Measurements from ENCODE around the gene SLC38A3.
A peak's percentile ranks its signal among the peaks of the same experiment; 100 is the strongest.

SLC38A3 gene

GRCh38 chr3:50238549-50239026 is 33.5 kb downstream of the SLC38A3 start:
- POLR2A ChIA-PET = no interaction called here
- 12% methylated on average over 5 of the region's 7 CpGs for WGBS (ENCODE audit: insufficient coverage)
- H3K4me1 ChIP-seq (ENCODE audit: control extremely low read depth in 1 of 4, control insufficient read depth in 4 of 4, insufficient read depth in 4 of 4, low read length in 3 of 4) = peaks cover 11 to 84% (median 79%) of the 10 kb centered on the region in 4 experiments

GRCh38 chr3:50239649-50240048 is 34.6 kb downstream of the SLC38A3 start:
- no peaks in the 10 kb centered on the region for H3K9me3 ChIP-seq (ENCODE audit: control extremely low read depth in 1 of 5, control insufficient read depth in 4 of 5, insufficient read depth in 2 of 5, low read depth in 1 of 5, low read length in 4 of 5)
- H3K36me3 ChIP-seq (ENCODE audit: control insufficient read depth in 4 of 4, insufficient read depth in 4 of 4, low read length in 3 of 4) = peaks cover 0 to 45% (median 13%) of the 10 kb centered on the region in 4 experiments
- peaks cover 11 to 91% (median 86%) of the 10 kb centered on the region in 4 experiments for H3K4me1 ChIP-seq (ENCODE audit: control extremely low read depth in 1 of 4, control insufficient read depth in 4 of 4, insufficient read depth in 4 of 4, low read length in 3 of 4)
- peak overlapping the region; percentile 50 to 82 for H3K27ac ChIP-seq (ENCODE audit: insufficient read depth in 1 of 2, low read depth in 1 of 2, low read length in 2 of 2, poor library complexity in 1 of 2, severe bottlenecking in 2 of 2)
- CTCF ChIA-PET = interaction anchor here (0.7 to 72.5 kb wide), 4 partner anchors 8 to 151 kb away, joined by 3 to 1875 read pairs (median 939); partner anchors contain the start of genes GNAI2, LSMEM2, RBM5 and SEMA3B
- no peak for DNase-seq
- WGBS (ENCODE audit: insufficient coverage) = 87% methylated on average over 4 of the region's 4 CpGs
- POLR2A ChIA-PET = no interaction called here
- H3K4me3 ChIP-seq (ENCODE audit: control insufficient read depth in 1 of 7, extremely low read depth in 1 of 7, insufficient read depth in 4 of 7, low read depth in 2 of 7, low read length in 6 of 7) = peak overlapping the region in 2 of 7 experiments; percentile 8 to 81
- no peaks in the 10 kb centered on the region for H3K27me3 ChIP-seq (replicated peaks in 2 of 5; ENCODE audit: control insufficient read depth in 4 of 5, insufficient read depth in 5 of 5, low read length in 4 of 5)

More at GRCh38 chr3:50238549-50239026, 33.5 kb downstream of the SLC38A3 start:
- Histone ChIP-seq H3K4me3 (ENCODE audit: control insufficient read depth in 1 of 7, extremely low read depth in 1 of 7, insufficient read depth in 4 of 7, low read depth in 2 of 7, low read length in 6 of 7) (peak overlapping the region; percentile 81 to 99 (median 97)), H3K36me3 (ENCODE audit: control insufficient read depth in 4 of 4, insufficient read depth in 4 of 4, low read length in 3 of 4) (peaks cover 0 to 38% (median 10%) of the 10 kb centered on the region in 4 experiments), H3K27ac (ENCODE audit: insufficient read depth in 1 of 2, low read depth in 1 of 2, low read length in 2 of 2, poor library complexity in 1 of 2, severe bottlenecking in 2 of 2) (peak overlapping the region; percentile 50 to 93), H3K9me3 (ENCODE audit: control extremely low read depth in 1 of 5, control insufficient read depth in 4 of 5, insufficient read depth in 2 of 5, low read depth in 1 of 5, low read length in 4 of 5) (no peaks in the 10 kb centered on the region), H3K27me3 (replicated peaks in 2 of 5; ENCODE audit: control insufficient read depth in 4 of 5, insufficient read depth in 5 of 5, low read length in 4 of 5) (no peaks in the 10 kb centered on the region)
- DNase-seq = no peak
- CTCF ChIA-PET = interaction anchor here (69.0 to 72.5 kb wide), 2 partner anchors 7 to 11 kb away, joined by 1875 read pairs; partner anchors contain the start of genes GNAI2, LSMEM2, SEMA3B and SLC38A3

- Histone ChIP-seq H3K27me3 (replicated peaks in 2 of 5; ENCODE audit: control insufficient read depth in 4 of 5, insufficient read depth in 5 of 5, low read length in 4 of 5) (no peaks in the 10 kb centered on the region), H3K27ac (ENCODE audit: insufficient read depth in 1 of 2, low read depth in 1 of 2, low read length in 2 of 2, poor library complexity in 1 of 2, severe bottlenecking in 2 of 2) (peak overlapping the region; percentile 58 to 82), H3K4me3 (ENCODE audit: control insufficient read depth in 1 of 7, extremely low read depth in 1 of 7, insufficient read depth in 4 of 7, low read depth in 2 of 7, low read length in 6 of 7) (peak overlapping the region in 3 of 7 experiments; percentile 36 to 67 (median 48)), H3K36me3 (ENCODE audit: control insufficient read depth in 4 of 4, insufficient read depth in 4 of 4, low read length in 3 of 4) (peaks cover 0 to 52% (median 13%) of the 10 kb centered on the region in 4 experiments), H3K4me1 (ENCODE audit: control extremely low read depth in 1 of 4, control insufficient read depth in 4 of 4, insufficient read depth in 4 of 4, low read length in 3 of 4) (peaks cover 9 to 95% (median 91%) of the 10 kb centered on the region in 4 experiments), H3K9me3 (ENCODE audit: control extremely low read depth in 1 of 5, control insufficient read depth in 4 of 5, insufficient read depth in 2 of 5, low read depth in 1 of 5, low read length in 4 of 5) (no peaks in the 10 kb centered on the region)
- no peak for DNase-seq
- ChIA-PET POLR2A (no interaction called here), CTCF (interaction anchor here (0.8 to 72.5 kb wide), 5 partner anchors 8 to 97 kb away, joined by 3 to 1875 read pairs (median 4); partner anchors contain the start of genes GNAI2, LSMEM2, SEMA3B and SLC38A3)
- 89% methylated on average over 1 of the region's 4 CpGs for WGBS (ENCODE audit: insufficient coverage)
Observed at GRCh38 chr3:50241163-50241562, 36.1 kb downstream of the SLC38A3 start.

GRCh38 chr3:50241713-50242380 is 36.8 kb downstream of the SLC38A3 start:
- peaks cover 10 to 96% (median 95%) of the 10 kb centered on the region in 4 experiments for H3K4me1 ChIP-seq (ENCODE audit: control extremely low read depth in 1 of 4, control insufficient read depth in 4 of 4, insufficient read depth in 4 of 4, low read length in 3 of 4)
- no peak for DNase-seq
- no peaks in the 10 kb centered on the region for H3K9me3 ChIP-seq (ENCODE audit: control extremely low read depth in 1 of 5, control insufficient read depth in 4 of 5, insufficient read depth in 2 of 5, low read depth in 1 of 5, low read length in 4 of 5)
- H3K27ac ChIP-seq (ENCODE audit: insufficient read depth in 1 of 2, low read depth in 1 of 2, low read length in 2 of 2, poor library complexity in 1 of 2, severe bottlenecking in 2 of 2) = peak overlapping the region; percentile 58 to 82
- ChIA-PET CTCF (interaction anchor here (0.8 to 72.5 kb wide), 4 partner anchors 8 to 96 kb away, joined by 3 to 1875 read pairs (median 940); partner anchors contain the start of genes GNAI2, LSMEM2, SEMA3B and SLC38A3), POLR2A (interaction anchor here (0.7 kb wide), 1 partner anchor 53 kb away, joined by 3 read pairs; no protein-coding TSS in a partner anchor)
- peak overlapping the region in 5 of 7 experiments; percentile 12 to 67 (median 48) for H3K4me3 ChIP-seq (ENCODE audit: control insufficient read depth in 1 of 7, extremely low read depth in 1 of 7, insufficient read depth in 4 of 7, low read depth in 2 of 7, low read length in 6 of 7)
- 53% methylated on average over 6 of the region's 7 CpGs for WGBS (ENCODE audit: insufficient coverage)
- peaks cover 0 to 57% (median 13%) of the 10 kb centered on the region in 4 experiments for H3K36me3 ChIP-seq (ENCODE audit: control insufficient read depth in 4 of 4, insufficient read depth in 4 of 4, low read length in 3 of 4)
- H3K27me3 ChIP-seq (replicated peaks in 2 of 5; ENCODE audit: control insufficient read depth in 4 of 5, insufficient read depth in 5 of 5, low read length in 4 of 5) = no peaks in the 10 kb centered on the region

GRCh38 chr3:50242381-50242770 is 37.3 kb downstream of the SLC38A3 start:
- peaks cover 16 to 96% (median 96%) of the 10 kb centered on the region in 4 experiments for H3K4me1 ChIP-seq (ENCODE audit: control extremely low read depth in 1 of 4, control insufficient read depth in 4 of 4, insufficient read depth in 4 of 4, low read length in 3 of 4)
- 0% methylated on average over 1 of the region's 3 CpGs for WGBS (ENCODE audit: insufficient coverage)
- CTCF ChIA-PET = interaction anchor here (1.1 to 72.5 kb wide), 4 partner anchors 7 to 53 kb away, joined by 3 to 1875 read pairs (median 950); partner anchors contain the start of genes GNAI2, LSMEM2, SEMA3B and SLC38A3
- no peaks in the 10 kb centered on the region for H3K9me3 ChIP-seq (ENCODE audit: control extremely low read depth in 1 of 5, control insufficient read depth in 4 of 5, insufficient read depth in 2 of 5, low read depth in 1 of 5, low read length in 4 of 5)
- DNase-seq = no peak
- H3K36me3 ChIP-seq (ENCODE audit: control insufficient read depth in 4 of 4, insufficient read depth in 4 of 4, low read length in 3 of 4) = peaks cover 0 to 62% (median 14%) of the 10 kb centered on the region in 4 experiments
- peak overlapping the region; percentile 58 to 82 for H3K27ac ChIP-seq (ENCODE audit: insufficient read depth in 1 of 2, low read depth in 1 of 2, low read length in 2 of 2, poor library complexity in 1 of 2, severe bottlenecking in 2 of 2)
- H3K27me3 ChIP-seq (replicated peaks in 2 of 5; ENCODE audit: control insufficient read depth in 4 of 5, insufficient read depth in 5 of 5, low read length in 4 of 5) = no peaks in the 10 kb centered on the region
- peak overlapping the region in 6 of 7 experiments; percentile 8 to 67 (median 40) for H3K4me3 ChIP-seq (ENCODE audit: control insufficient read depth in 1 of 7, extremely low read depth in 1 of 7, insufficient read depth in 4 of 7, low read depth in 2 of 7, low read length in 6 of 7)
- POLR2A ChIA-PET = interaction anchor here (1.1 kb wide), 1 partner anchor 12 kb away, joined by 4 read pairs; no protein-coding TSS in a partner anchor

DNA sequence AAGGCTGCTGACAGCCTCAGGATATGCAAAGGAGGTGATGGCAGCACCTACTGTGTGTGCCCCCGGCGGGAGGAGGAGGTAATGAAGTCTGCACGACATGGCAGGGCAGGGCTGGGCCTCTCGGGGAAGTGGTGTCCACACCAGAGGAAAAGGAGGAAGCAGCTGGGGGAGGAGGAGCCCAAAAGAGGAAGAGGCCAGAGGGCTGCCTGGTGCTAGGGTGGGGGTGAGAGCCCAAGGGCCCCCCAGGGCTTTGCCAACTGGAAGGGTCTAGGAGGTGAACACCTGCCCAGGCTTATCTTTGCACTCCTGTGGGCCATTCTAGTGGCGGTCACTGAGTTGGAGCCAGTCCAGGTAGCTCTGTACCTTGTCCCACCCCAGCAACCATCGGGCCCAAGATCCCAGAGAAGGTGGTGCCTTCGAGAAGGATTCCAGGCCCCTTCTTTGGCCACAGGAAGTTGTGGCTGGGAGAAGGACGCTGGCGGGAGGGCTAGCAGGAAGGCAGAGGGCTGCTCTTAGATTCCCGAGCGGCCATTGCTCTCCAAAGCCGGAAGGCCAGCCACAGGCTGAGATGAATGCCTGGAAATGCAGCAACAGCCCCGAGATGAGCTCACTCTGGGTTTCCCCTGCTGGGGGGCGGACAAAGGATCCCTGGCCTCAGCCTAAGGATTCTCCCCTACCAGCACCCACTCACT is 37.9 kb downstream of the SLC38A3 start:
- Histone ChIP-seq H3K4me3 (ENCODE audit: control insufficient read depth in 1 of 7, extremely low read depth in 1 of 7, insufficient read depth in 4 of 7, low read depth in 2 of 7, low read length in 6 of 7) (peak overlapping the region in 6 of 7 experiments; percentile 13 to 67 (median 51)), H3K27ac (ENCODE audit: insufficient read depth in 1 of 2, low read depth in 1 of 2, low read length in 2 of 2, poor library complexity in 1 of 2, severe bottlenecking in 2 of 2) (peak overlapping the region; percentile 73 to 87), H3K27me3 (replicated peaks in 2 of 5; ENCODE audit: control insufficient read depth in 4 of 5, insufficient read depth in 5 of 5, low read length in 4 of 5) (no peaks in the 10 kb centered on the region), H3K4me1 (ENCODE audit: control extremely low read depth in 1 of 4, control insufficient read depth in 4 of 4, insufficient read depth in 4 of 4, low read length in 3 of 4) (peaks cover 18 to 99% (median 97%) of the 10 kb centered on the region in 4 experiments), H3K36me3 (ENCODE audit: control insufficient read depth in 4 of 4, insufficient read depth in 4 of 4, low read length in 3 of 4) (peaks cover 0 to 66% (median 18%) of the 10 kb centered on the region in 4 experiments), H3K9me3 (ENCODE audit: control extremely low read depth in 1 of 5, control insufficient read depth in 4 of 5, insufficient read depth in 2 of 5, low read depth in 1 of 5, low read length in 4 of 5) (no peaks in the 10 kb centered on the region)
- peak; percentile 84 to 98 (median 98) for DNase-seq
- POLR2A ChIA-PET = interaction anchor here (0.7 to 1.4 kb wide), 4 partner anchors 12 to 22 kb away, joined by 4 to 5 read pairs (median 4); no protein-coding TSS in a partner anchor
- CTCF ChIA-PET = interaction anchor here (0.9 to 72.5 kb wide), 6 partner anchors 7 to 93 kb away, joined by 3 to 1875 read pairs (median 15); partner anchors contain the start of genes GNAI2, LSMEM2, SEMA3B and SLC38A3
- 3% methylated on average over 10 of the region's 14 CpGs for WGBS (ENCODE audit: insufficient coverage)

All from common myeloid progenitor, CD34-positive (primary cell).